BLaER1 treated with 17β-estradiol and CSF1 and Interleukin-3, amounts not matched to agents 10 nM and 100 nM (cell line): Measurements from ENCODE around the gene FGF11.
A peak's percentile ranks its signal among the peaks of the same experiment; 100 is the strongest.

Source experiments
- H3K27ac ChIP-seq, 11 experiments: shearing (Covaris generic); formaldehyde crosslinking; 2 replicates each; pipeline ENCODE4 v1.8.1; 2022
- H3K27me3 ChIP-seq, 11 experiments: shearing (Covaris generic); formaldehyde crosslinking; 2 replicates each; pipeline ENCODE4 v1.8.1; 2022
- H3K36me3 ChIP-seq, 11 experiments: shearing (Covaris generic); formaldehyde crosslinking; 2 replicates each; pipeline ENCODE4 v1.8.1; 2022
- H3K4me1 ChIP-seq, 10 experiments: shearing (Covaris generic); formaldehyde crosslinking; 2 replicates each; pipeline ENCODE4 v1.8.1; 2022
- H3K4me2 ChIP-seq, 11 experiments: shearing (Covaris generic); formaldehyde crosslinking; 2 replicates each; pipeline ENCODE4 v1.8.1; 2022
- H3K4me3 ChIP-seq, 10 experiments: shearing (Covaris generic); formaldehyde crosslinking; 2 replicates each; pipeline ENCODE4 v1.8.1; 2022
- H3K9ac ChIP-seq, 11 experiments: shearing (Covaris generic); formaldehyde crosslinking; 2 replicates each; pipeline ENCODE4 v1.8.1; 2022
- H3K9me3 ChIP-seq, 11 experiments: shearing (Covaris generic); formaldehyde crosslinking; replicated peaks in 1 of 11; 2 replicates each; pipeline ENCODE4 v1.8.1; 2022
- H4K20me1 ChIP-seq, 11 experiments: shearing (Covaris generic); formaldehyde crosslinking; 2 replicates each; pipeline ENCODE4 v1.8.1; 2022
- Cebpa-rat ChIP-seq, 11 experiments: shearing (Covaris generic); IDR thresholded peaks; 2 replicates each; pipeline ENCODE4 v1.8.1; 2022

Gene FGF11

GRCh38 chr17:7440834-7441195 is 1.5 kb downstream of the FGF11 start:
- Histone ChIP-seq H4K20me1 (peaks cover 18 to 71% (median 50%) of the 10 kb centered on the region in 11 experiments; a peak in 21 of 22 replicates), H3K27me3 (peaks cover 85 to 92% (median 89%) of the 10 kb centered on the region in 11 experiments), H3K9me3 (no peaks in the 10 kb centered on the region), H3K4me3 (peak overlapping the region; percentile 47 to 72 (median 54); a peak in 10 of 20 replicates), H3K9ac (peak overlapping the region in 4 of 11 experiments; percentile 31 to 66 (median 50); a peak in 4 of 22 replicates), H3K4me1 (peaks cover 56 to 67% (median 64%) of the 10 kb centered on the region in 10 experiments), H3K36me3 (no peaks in the 10 kb centered on the region), H3K4me2 (peak overlapping the region; percentile 81 to 99 (median 89)), H3K27ac (no peak overlapping the region)
- TF ChIP-seq Cebpa-rat (IDR thresholded peaks at IDR 0.05), result no peak

GRCh38 chr17:7441266-7441665 is 2.0 kb downstream of the FGF11 start:
- TF ChIP-seq Cebpa-rat (IDR thresholded peaks at IDR 0.05), result no peak
- H3K9me3 ChIP-seq, result no peaks in the 10 kb centered on the region
- H3K27me3 ChIP-seq, result peaks cover 90 to 96% (median 93%) of the 10 kb centered on the region in 11 experiments
- peaks cover 55 to 64% (median 60%) of the 10 kb centered on the region in 10 experiments for H3K4me1 ChIP-seq
- no peak overlapping the region for H3K9ac ChIP-seq
- H3K36me3 ChIP-seq, result no peaks in the 10 kb centered on the region
- no peak overlapping the region for H3K4me2 ChIP-seq
- H3K27ac ChIP-seq, result no peak overlapping the region
- no peak overlapping the region for H3K4me3 ChIP-seq
- peaks cover 18 to 71% (median 51%) of the 10 kb centered on the region in 11 experiments; a peak in 21 of 22 replicates for H4K20me1 ChIP-seq

DNA sequence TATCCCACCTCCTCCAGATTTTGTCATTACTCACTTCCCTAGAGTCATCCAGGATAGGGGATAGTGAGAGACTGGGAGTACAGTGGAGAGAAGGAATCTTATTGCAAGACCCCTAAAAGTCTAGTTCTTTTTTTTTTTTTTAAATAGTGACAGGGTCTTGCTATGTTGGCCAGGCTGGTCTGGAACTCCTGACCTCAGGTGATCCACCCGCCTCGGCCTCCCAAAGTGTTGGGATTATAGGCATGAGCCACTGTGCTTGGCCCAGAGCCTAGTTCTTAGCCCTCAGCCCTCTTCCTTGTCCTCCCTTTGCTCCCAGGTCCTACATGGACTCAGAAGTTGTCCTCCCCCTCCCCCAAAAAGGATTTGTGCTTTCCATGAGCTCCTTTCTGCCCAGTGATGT is 2.8 kb downstream of the FGF11 start:
- H3K4me1 ChIP-seq, result peaks cover 48 to 55% (median 52%) of the 10 kb centered on the region in 10 experiments
- H3K27me3 ChIP-seq, result peaks cover 98 to 100% (median 100%) of the 10 kb centered on the region in 11 experiments
- H4K20me1 ChIP-seq, result peaks cover 17 to 66% (median 44%) of the 10 kb centered on the region in 11 experiments; a peak in 21 of 22 replicates
- H3K9ac ChIP-seq, result no peak overlapping the region
- H3K9me3 ChIP-seq, result no peaks in the 10 kb centered on the region
- TF ChIP-seq Cebpa-rat (IDR thresholded peaks at IDR 0.05), result no peak
- H3K4me3 ChIP-seq, result no peak overlapping the region
- H3K4me2 ChIP-seq, result no peak overlapping the region
- no peak overlapping the region for H3K27ac ChIP-seq
- H3K36me3 ChIP-seq, result no peaks in the 10 kb centered on the region

GRCh38 chr17:7443499-7444485 is 4.5 kb downstream of the FGF11 start:
- H3K4me2 ChIP-seq, result peak overlapping the region in 8 of 11 experiments; percentile 81 to 92 (median 85); a peak in 13 of 22 replicates

DNA sequence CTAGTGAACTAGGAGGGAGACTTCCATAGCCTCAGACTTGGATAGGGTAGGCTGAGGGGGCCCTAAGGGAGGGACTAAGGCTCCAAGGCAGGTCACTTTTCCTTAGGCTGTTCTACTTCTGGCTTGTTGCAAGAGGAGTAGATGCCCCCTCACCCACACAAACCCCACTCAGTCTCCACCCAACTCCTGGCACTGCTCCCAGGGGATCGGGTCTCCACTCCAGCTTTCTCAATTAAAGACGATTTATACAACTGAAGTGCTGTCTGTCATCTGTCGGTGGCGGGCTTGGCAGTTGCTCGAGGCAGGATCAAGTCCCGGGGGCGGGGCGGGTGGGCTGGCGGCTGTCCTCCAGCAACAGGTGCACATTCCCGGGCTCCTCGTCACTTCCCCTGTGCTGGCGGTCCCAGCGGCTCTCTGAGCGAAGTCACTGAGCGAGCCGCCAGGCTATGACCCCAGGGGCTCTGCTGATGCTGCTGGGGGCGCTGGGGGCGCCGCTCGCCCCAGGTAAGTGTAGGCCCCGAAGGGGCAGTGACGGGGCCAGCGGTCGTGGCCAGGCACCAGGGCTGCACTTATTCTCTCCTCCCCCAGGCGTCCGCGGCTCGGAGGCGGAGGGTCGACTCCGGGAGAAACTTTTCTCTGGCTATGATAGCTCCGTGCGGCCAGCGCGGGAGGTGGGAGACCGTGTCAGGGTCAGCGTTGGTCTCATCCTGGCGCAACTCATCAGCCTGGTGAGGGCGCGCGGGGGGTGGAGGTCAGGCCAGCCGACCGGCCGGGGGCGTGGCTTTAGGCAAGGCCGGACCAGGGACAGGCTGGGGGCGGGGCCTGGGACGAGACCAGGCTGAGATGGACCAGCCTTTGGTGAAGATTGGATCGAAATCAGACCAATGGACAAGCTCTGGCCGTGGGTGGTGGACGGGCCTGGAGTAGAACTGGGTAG is 5.6 kb downstream of the FGF11 start, which contains the start of gene CHRNB1:
TSS of gene CHRNB1 (plus strand) at position 380 of the 937 bp plus-strand sequence. CDS start at position 447, 67 bp downstream.
- Histone ChIP-seq H3K9me3 (no peaks in the 10 kb centered on the region), H3K4me1 (peaks cover 20 to 30% (median 25%) of the 10 kb centered on the region in 10 experiments), H3K4me3 (peak within 1 kb of the TSS; percentile 40 to 64 (median 50); a peak in 19 of 20 replicates), H3K27me3 (peaks cover 86 to 95% (median 89%) of the 10 kb centered on the region in 11 experiments), H3K4me2 (peak within 1 kb of the TSS; percentile 81 to 96 (median 87)), H3K36me3 (no peaks in the 10 kb centered on the region), H3K27ac (no peak within 1 kb of the TSS), H3K9ac (peak within 1 kb of the TSS in 2 of 11 experiments; percentile 44 to 48; a peak in 2 of 22 replicates), H4K20me1 (peaks cover 0 to 38% (median 16%) of the 10 kb centered on the region in 11 experiments; a peak in 16 of 22 replicates)
- no peak for TF ChIP-seq Cebpa-rat (IDR thresholded peaks at IDR 0.05)

More at GRCh38 chr17:7443499-7444485, 4.5 kb downstream of the FGF11 start:
- peaks cover 31 to 38% (median 35%) of the 10 kb centered on the region in 10 experiments for H3K4me1 ChIP-seq
- H4K20me1 ChIP-seq, result peaks cover 4 to 49% (median 28%) of the 10 kb centered on the region in 11 experiments; a peak in 20 of 22 replicates
- peaks cover 98 to 100% (median 100%) of the 10 kb centered on the region in 11 experiments for H3K27me3 ChIP-seq
- no peaks in the 10 kb centered on the region for H3K9me3 ChIP-seq
- no peak overlapping the region for H3K9ac ChIP-seq
- no peak overlapping the region for H3K27ac ChIP-seq
- no peak overlapping the region for H3K4me3 ChIP-seq
- H3K36me3 ChIP-seq, result no peaks in the 10 kb centered on the region
- no peak for TF ChIP-seq Cebpa-rat (IDR thresholded peaks at IDR 0.05)

- H3K36me3 ChIP-seq, result no peaks in the 10 kb centered on the region
- peaks cover 13 to 23% (median 19%) of the 10 kb centered on the region in 10 experiments for H3K4me1 ChIP-seq
- no peak overlapping the region for H3K27ac ChIP-seq
- H3K4me3 ChIP-seq, result peak overlapping the region in 7 of 10 experiments; percentile 42 to 64 (median 51); a peak in 10 of 20 replicates
- no peaks in the 10 kb centered on the region for H3K9me3 ChIP-seq
- no peak overlapping the region for H3K9ac ChIP-seq
- peaks cover 80 to 89% (median 83%) of the 10 kb centered on the region in 11 experiments for H3K27me3 ChIP-seq
- no peak for TF ChIP-seq Cebpa-rat (IDR thresholded peaks at IDR 0.05)
- peaks cover 0 to 31% (median 10%) of the 10 kb centered on the region in 11 experiments; a peak in 12 of 22 replicates for H4K20me1 ChIP-seq
- peak overlapping the region; percentile 81 to 96 (median 87) for H3K4me2 ChIP-seq
These were observed 6.3 kb downstream of the FGF11 start for GRCh38 chr17:7445619-7445968.

DNA sequence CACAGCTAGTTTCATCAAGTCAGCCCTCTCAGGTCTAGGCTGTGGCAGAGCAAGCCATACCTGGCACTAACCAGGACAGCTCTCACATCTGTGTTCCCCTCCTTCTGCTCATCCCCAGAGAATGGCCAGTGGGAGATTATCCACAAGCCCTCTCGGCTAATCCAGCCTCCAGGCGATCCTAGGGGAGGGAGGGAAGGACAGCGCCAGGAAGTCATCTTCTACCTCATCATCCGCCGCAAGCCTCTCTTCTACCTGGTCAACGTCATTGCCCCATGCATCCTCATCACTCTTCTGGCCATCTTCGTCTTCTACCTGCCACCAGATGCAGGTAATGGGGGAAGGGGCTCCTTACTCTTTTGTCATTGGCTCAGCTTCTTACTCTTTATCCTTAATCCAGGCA is 9.1 kb downstream of the FGF11 start:
- Histone ChIP-seq H4K20me1 (peaks cover 0 to 19% (median 6%) of the 10 kb centered on the region in 11 experiments; a peak in 9 of 22 replicates), H3K9ac (no peak overlapping the region), H3K27ac (no peak overlapping the region), H3K36me3 (no peaks in the 10 kb centered on the region), H3K27me3 (peaks cover 51 to 60% (median 54%) of the 10 kb centered on the region in 11 experiments), H3K9me3 (no peaks in the 10 kb centered on the region), H3K4me3 (no peak overlapping the region), H3K4me2 (no peak overlapping the region), H3K4me1 (peaks cover 10 to 18% (median 15%) of the 10 kb centered on the region in 10 experiments)
- TF ChIP-seq Cebpa-rat (IDR thresholded peaks at IDR 0.05), result no peak

DNA sequence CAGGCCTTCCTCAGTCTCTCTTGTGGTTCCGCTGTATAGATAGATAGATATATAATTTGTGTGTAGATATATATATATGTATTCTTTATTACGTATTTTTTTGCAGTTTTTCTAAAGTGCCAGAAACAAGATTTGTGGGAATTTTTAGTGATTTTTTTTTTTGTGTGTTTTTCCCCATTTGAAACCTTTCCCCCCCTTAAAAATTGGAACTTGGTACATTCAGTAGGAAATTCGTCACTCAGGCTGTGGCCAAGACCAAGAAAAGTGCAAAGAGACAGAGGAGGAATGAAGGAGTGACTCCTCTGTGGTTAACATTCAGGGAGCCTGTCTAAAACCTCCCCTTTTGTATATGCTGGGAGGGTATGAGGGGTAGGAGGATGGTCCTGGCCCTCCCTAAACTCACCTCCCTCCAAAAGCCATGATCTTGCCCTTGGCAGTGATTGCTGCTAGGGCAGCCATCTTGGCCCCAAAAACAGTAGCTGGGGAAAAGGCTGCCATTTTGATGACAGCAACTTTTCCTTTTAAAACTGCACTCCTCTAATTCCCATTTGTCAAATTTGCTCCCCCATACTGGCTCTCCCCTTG is 20.7 kb downstream of the FGF11 start:
- Histone ChIP-seq H3K4me1 (peaks cover 13 to 26% (median 20%) of the 10 kb centered on the region in 10 experiments), H3K27me3 (no peaks in the 10 kb centered on the region), H3K4me2 (peak overlapping the region in 8 of 11 experiments; percentile 10 to 52 (median 28); a peak in 10 of 22 replicates), H3K27ac (peak overlapping the region in 10 of 11 experiments; percentile 18 to 66 (median 44); a peak in 16 of 22 replicates), H3K36me3 (peaks cover 26 to 49% (median 36%) of the 10 kb centered on the region in 11 experiments), H4K20me1 (no peaks in the 10 kb centered on the region; a peak in 2 of 22 replicates), H3K4me3 (no peak overlapping the region), H3K9ac (no peak overlapping the region), H3K9me3 (no peaks in the 10 kb centered on the region)
- TF ChIP-seq Cebpa-rat (IDR thresholded peaks at IDR 0.05), result no peak
